Endometrial microvascular endothelial cells (primary cell): Measurements from ENCODE around the gene SSR3. TPM values are rescaled to one million over a fixed set of nuclear protein-coding genes. Genes with fewer than 3 reads are reported as not detected.
"Not testable (repeated sequence)": the region's sequence is repeated elsewhere in the genome, so short reads cannot be mapped to it uniquely, and the experiment has no call there.

Experiments
- in situ Hi-C: cut with HindIII; loops from 2 replicates; pipeline ENCODE4 v1.10.0; 2017; ENCODE audit warnings: low sequenced_read_pairs, low pct_unique_long_range_greater_than_20kb; ENCODE audit errors: inconsistent ontology term
- total RNA-seq: library from RNA; depleted of rRNA; stranded (reverse); fragments of >200 nt; gene quantifications from one replicate; pipeline ENCODE4 v1.2.3, GENCODE V29; 2015; ENCODE audit errors: inconsistent ontology term

The SSR3 gene
- total RNA-seq, 1 donor from 2014 or later, result 384 TPM

DNA sequence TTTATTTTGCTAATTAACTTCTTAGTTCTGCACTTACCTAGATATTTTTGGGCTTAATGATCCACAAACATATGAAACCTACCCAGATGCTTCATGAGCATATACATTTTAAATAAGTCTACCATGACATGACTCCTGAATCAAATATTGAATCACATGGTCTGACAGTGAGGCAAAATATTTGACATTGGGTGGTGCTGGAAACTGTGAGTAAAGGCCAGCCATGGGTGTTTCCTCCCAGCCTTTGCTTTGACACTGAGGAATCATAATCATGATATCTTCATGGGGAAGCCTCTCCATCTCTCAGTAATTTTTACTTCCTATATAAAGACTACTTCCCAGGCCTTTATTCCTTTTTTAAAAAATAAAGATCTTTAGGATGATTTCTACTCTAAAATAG lies 22.8 kb upstream of the SSR3 start:
- in situ Hi-C loops, result no loop called here

DNA sequence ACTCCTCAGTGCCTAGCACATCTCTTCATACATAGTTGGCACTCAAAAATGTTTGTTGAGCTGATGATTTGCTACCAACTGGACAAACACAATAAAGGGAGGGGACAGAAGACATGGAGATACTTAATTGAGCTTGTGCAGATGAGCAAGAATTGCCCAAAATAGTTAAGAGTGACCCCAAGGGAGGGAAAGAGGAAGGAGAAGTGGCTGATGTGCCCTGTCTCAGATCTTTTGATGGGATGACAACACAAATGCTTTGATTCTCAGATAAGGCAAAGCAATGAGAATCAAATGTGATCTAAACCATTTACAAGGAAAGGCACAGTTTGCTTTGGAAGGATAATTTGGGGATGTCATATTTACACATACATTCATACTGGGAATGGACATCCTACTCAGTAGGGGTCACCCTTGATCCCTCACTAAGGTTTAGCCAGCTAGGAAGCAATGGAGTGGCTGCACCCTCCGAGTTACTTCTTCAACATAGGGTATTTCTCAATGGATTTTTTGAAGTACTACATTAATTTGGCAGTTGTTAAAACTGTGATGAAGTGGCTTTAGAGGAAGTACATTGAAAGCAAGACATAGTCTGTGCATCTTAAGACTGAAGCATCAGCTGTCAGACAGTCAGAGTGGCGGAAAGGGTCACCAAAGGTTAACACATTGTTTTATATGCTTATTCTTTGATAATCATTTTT lies 21.9 kb upstream of the SSR3 start:
- in situ Hi-C loops, result no loop called here

DNA sequence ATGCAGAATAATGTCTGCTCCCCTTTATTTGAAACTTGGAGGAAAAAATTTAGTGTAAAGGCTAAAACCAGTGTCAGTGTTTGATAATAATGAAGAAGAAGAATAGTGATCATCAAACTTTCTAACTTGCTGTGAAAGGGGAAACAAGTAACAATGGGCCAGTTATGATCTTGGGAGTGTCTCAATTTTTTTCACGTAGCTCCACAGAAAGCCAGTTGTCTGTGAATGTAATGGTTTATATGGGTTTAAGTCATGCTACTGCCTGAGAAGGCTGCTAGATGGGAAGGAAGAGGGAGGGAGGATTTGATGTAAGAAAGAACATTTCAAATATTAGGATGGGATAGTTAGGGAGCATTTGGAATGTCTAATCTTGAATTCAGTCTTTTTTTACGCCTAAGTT lies 21.1 kb upstream of the SSR3 start:
- in situ Hi-C loops, result no loop called here

DNA sequence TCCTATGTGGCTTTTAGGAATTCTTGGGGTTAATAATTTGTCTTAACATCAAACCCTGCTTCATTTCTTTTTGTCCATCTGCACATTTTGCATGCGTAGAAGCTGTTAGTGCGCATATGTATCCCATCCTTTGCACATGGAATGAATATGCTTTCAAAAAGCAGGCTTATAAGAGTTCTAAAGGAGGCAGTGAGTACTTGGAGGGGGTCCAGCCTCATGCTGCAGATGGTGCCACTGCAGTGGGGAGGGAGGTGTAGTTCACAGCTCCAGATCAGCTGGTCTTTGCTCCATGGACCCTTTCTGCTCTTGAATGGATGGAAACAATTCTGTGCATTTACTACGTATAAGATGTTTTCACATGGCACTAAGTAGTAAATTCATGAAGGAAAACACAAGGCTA lies 20.7 kb upstream of the SSR3 start:
- in situ Hi-C loops, result no loop called here

DNA sequence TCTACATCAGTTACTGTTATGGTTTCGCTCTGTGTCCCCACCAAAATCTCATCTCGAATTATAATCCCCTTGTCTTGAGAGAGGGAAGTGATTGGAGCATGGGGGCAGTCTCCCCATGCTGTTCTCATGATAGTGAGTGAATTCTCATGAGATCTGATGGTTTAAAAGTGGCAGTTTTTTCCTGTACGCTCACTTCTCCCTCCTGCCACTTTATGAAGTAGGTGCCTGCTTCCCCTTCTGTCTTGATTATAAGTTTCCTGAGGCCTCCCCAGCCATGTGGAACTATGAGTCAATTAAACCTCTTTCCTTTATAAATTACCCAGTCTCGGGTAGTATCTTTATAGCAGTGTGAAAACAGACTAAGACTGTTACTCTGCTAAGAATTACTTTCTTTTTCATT lies 15.0 kb upstream of the SSR3 start:
- in situ Hi-C loops, result not testable (repeated sequence)

DNA sequence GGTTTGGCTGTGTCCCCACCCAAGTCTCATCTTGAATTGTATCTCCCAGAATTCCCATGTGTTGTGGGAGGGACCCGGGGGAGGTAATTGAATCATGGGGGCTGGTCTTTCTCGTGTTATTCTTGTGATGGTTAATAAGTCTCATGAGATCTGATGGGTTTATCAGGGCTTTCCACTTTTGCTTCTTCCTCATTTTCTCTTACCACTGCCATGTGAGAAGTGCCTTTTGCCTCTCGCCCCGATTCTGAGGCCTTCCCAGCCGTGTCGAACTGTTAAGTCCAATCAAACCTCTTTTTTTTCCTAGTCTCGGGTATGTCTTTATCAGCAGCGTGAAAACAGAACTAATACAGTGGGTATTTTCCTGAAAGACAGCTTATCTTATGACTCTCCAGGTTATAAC lies 14.1 kb upstream of the SSR3 start:
- in situ Hi-C loops, result not testable (repeated sequence)

DNA sequence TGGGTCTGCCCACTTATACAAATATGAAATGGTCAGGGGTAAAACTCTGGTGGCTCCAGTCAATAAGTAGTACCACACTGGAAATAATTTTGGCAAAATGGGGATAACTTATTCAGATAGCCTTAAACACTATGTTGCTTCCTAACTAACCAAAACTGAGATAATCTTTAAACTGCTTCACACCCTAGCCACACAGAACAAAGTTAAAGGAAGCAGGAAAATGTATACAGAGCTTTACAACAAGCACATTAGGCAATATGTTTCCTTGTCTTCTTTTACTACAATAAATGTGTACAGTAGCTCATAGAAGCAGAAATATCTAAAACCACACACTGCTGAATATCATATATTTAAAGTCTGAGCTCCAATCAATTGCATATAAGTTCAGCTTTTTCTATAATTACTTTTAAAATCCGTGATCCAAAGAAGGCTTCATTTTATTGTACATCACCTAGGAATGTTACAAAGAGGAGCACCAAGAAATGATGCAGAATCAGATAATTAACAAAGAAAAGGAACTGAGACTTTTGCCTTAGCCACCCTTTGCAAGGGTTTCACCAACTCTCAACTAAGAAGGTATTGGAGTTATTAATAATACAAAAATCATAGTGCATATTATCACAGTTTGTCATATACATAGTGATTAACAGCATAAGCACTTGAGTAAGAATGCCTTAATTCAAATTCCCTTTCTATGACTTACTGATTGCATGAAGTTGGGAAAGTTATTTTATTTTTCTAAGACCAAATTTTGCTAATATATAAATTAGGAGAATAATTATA lies 9.2 kb upstream of the SSR3 start:
- in situ Hi-C loops, result no loop called here

DNA sequence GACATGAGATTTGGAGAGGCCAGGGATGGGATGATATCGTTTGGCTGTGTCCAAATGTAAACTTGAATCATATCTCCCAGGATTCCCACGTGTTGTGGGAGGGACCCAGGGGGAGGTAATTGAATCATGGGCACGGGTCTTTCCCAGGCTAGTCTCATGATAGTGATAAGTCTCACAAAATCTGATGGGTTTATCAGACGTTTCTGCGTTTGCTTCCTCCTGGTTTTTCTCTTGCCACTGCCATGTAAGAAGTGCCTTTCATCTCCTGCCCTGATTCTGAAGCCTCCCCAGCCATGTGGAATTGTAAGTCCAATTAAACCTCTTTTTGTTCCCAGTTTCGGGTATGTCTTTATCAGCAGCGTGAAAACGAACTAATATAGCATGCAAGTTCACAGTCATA lies 7.6 kb upstream of the SSR3 start:
- in situ Hi-C loops, result not testable (repeated sequence)

DNA sequence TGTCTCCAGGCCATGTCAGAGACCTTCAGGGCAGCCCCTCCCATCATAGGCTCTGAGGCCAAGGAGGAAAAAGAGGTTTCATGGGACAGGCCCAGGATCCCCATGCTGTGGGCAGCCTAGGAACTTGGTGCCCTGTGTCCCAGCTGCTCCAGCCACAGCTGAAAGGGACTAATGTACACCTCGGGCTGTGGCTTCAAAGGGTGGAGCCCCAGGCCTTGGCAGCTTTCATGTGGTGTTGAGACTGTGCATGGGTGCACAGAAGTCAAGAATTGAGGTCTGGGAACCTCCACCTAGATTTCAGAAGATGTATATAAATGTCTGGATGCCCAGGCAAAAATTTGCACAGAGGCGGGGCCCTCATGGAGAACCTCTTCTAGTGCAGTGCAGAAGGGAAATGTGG lies 6.6 kb upstream of the SSR3 start:
- in situ Hi-C loops, result no loop called here

DNA sequence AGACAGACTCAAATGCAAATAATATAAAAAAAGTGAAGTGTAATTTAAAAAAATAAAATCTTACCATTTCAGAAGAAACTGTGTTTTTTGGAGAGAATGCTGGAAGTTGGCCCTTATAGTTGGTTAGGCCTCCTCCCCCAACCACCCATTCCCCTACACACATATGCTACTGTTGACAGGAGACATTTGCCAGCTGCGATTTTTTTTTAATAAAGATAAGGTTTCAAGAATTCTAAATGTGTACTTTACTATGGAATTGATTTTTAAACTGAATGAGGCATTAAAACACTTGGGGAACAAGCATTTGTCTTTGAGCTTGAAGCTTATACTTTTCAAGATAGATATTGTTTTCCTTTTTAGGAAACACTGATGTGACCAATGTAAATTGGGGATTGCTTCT lies 4.4 kb upstream of the SSR3 start:
- in situ Hi-C loops, result no loop called here

DNA sequence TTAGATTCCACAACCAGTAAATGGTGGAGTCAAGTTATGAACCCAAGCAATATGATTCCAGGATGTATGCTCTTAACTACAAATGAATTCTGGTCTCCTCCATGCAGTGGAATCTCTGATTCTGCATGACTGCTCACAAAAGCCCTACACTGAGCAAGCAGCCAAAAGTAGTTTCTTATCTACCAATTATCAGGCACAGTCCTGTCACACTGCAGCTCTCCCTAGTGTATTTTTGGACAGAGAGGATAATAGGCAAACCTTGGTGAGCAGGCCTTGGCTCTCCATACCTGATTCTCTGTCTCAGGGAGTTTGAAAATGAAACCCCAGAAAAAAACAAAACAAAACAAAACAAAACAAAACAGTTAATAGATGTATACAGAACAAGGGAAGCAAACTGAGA lies 3.5 kb upstream of the SSR3 start:
- in situ Hi-C loops, result no loop called here

DNA sequence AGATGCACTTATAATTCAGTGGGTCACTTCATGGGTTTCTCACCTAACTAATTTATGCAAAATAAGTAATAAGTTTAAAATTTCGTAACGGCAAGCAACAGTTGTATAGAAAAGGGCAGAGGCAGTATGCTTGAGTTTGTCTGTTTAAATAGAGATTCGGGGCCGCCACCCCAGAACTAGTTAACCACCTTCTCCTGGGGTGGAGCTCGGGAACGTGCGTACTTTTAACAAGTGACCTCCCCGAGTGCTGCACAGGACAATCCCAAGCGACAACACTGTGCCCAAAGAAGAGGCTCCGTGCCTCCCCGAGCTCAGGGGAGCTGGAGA lies 439 bp downstream of the SSR3 start:
- in situ Hi-C loops, result no loop called here

DNA sequence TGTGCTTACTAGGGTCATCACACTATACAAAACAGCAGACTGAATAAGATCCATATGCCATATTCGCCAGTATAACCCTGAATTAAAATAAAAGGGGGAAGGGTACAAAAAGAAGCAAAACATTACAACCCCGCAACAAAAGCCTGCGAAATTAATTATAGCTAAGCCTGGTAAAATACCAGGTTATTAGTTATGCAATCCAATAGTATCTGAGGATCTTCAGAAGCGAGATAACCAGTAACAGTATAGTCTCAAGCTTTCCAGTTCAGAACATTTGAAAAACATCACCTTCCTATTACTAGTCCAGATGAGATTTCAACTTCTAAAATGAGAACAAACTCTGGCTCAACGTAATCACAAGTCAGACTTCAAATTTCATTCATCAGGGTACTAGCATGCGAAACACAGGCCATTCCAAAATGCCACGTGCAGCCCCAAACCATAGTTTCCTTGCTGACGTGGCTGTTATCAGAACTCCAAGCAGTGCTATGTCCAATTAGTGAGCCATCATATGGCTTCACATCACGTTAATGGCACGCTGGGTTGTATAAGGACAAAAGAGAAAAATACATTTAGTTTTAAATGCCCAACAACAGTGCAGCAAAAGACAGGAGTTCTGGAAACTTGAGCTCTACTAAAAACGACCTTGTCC lies 1.1 kb downstream of the SSR3 start:
- in situ Hi-C loops, result no loop called here

DNA sequence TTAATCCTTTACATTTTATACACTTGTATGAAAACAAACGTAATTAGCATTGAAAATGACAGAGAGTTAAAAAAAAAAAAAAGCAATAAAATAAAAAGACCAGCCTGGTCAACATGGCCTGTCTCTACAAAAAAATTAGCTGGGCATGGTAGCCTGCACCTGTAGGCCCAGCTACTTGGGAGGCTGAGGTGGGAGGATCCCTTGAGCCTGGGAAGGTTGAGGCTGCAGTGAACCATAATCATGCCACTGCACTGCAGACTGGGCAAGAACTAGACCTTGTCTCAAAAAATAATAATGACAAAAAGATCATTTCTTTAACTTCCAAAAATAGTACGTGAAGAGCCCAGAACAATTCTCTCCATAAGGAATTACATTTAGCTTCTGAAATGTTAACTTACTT lies 1.9 kb downstream of the SSR3 start:
- in situ Hi-C loops, result no loop called here

DNA sequence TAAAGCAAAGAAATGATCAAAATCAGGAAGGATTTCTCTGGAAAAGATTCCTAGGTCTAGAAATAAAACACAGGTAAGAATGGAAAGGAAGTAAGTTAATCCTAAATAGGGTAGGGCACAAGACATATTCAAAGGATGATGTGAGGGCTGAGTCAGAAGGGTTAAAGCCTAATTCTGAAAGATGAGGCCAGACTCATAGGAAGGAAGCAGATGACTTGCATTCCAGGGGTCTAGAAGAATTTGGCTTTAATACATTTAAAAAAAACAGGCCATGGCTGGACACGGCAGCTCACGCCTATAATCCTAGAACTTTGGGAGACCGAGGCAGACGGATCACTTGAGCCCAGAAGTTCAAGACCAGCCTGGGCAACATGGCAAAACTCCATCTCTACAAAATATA lies 3.2 kb downstream of the SSR3 start:
- in situ Hi-C loops, result no loop called here

DNA sequence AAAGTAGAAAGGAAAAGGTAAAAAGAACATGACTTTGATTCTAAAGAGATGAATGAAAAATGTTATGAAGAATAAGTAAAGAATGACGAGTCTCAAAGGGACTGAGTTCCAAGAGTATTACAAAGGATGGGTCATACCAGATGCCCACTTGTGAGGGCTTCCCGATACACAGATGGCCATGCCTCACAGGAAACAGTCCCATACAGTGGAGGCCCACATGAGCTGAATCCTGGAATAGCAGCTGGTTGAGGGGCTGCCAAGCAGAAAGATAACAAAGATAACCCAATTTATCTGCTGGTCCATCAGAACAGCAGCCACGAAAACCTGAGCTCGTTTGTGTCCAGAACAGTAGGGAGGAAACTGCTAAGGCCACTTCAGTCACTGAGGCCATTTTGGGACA lies 3.7 kb downstream of the SSR3 start:
- in situ Hi-C loops, result no loop called here

DNA sequence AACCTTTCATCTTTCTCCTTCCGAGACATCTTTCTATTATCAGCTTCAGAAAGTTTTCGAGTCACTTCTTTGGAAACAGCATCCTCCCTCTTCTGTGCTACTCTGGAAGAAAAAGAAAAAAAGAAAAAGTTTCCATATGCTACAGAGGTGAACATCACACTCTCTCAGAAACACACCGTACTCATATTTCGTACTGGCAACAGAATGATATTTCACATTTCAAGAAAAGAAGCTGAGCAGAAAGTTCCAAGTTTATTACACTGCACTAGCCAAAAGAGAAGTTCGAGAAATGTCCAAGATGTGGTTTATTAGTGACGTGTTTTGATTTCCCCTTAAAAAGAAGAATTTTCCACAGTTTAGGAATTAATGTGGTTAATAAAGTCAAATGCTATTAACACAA lies 6.0 kb downstream of the SSR3 start:
- in situ Hi-C loops, result no loop called here

DNA sequence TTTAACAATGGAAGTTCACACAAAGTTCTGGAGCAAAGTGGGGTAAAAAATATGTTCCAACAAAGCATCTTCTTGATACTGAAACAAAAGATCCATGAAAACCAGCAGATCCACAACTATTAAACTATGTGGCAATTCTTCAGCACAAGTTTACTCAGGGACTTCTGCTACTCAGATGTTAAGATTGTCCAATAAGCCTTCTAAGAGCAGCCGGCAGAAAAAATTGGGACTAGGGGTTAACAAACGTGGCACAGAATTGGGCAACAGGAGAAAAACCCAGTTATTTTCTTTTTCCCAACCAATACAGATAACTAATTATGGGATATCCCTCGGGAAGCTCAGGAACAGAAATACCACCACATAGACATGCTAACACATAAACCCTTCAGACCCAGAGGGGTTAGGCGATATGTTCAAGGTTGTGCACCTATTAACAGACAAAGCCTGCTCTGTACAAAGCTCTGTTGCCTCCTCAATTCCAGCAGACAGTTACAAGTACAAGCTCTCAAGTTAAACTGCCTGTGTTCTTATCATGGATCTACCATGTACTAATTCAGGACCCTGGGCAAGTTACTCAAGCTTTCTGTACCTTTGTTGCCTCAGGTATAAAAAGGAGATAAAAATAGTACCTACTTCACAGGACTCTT lies 6.8 kb downstream of the SSR3 start:
- in situ Hi-C loops, result no loop called here

DNA sequence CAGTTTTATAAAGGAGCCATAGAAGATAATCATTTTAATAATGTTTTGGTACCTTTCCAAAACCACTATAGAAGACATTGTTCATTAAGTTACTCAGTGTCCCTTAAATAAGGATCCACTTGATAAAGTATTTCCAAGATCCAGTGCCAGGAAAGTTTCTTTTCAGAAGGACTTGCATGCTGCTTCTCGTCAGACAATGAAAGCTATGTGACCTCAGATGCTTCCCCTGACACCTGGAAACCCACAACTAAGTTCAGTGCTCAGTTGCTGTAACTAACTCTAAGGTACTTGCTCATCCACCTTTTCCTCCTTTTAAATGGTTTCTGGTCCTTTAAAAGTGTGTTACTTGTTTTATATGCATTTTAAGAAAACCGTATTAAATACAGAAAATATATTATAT lies 7.3 kb downstream of the SSR3 start:
- in situ Hi-C loops, result no loop called here

DNA sequence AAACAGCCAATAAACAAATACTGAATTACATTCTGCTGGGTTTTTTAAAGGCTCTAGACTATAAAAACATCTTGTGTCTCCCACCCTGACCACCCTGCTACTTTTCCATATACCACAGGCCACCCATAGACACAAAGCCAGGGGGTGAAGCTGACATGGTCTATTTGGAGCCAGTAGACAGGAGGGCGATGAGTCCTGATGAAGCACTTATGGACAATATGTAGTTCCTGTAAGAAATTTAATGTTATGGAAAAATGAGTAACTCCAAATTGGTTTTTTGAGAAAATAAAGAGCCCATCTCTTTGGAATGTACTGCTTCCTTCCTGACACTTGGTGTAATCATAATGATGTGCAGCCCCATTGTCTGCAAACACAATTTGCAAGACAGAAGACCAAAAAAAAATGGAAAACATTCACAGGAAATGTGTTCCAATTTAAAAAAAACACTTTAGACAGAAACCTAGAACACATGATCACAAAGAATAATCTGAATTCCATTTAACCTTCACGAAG lies 11.8 kb downstream of the SSR3 start:
- in situ Hi-C loops, result no loop called here
